DND-41 (cell line): ENCODE data around the gene TSPAN11.
"Not testable (repeated sequence)": the region's sequence is repeated elsewhere in the genome, so short reads cannot be mapped to it uniquely, and the experiment has no call there.

ENCODE experiments used
- CTCF ChIP-seq: IDR thresholded peaks from 2 replicates; pipeline ENCODE4 v1.5.1; 2012; ENCODE audit warnings: borderline replicate concordance, low read length, moderate library complexity, mild to moderate bottlenecking; ENCODE audit not compliant: poor library complexity, severe bottlenecking; ENCODE audit errors: extremely low read depth
- EZH2 ChIP-seq: IDR thresholded peaks from 3 replicates; pipeline ENCODE4 v1.6.1; 2012; ENCODE audit warnings: borderline replicate concordance, low read depth, mild to moderate bottlenecking, moderate library complexity, low read length, inconsistent platforms; ENCODE audit not compliant: severe bottlenecking

GRCh38 chr12:30894531-30894930, 32.0 kb upstream of the TSPAN11 start:
- not testable (repeated sequence) for TF ChIP-seq EZH2, CTCF
